WERI-Rb-1 (cell line): Measurements from ENCODE around the gene ACSL4.
"Not testable (repeated sequence)": the region's sequence is repeated elsewhere in the genome, so short reads cannot be mapped to it uniquely, and the experiment has no call there.

ENCODE experiments used
- DNase-seq: peaks from one replicate; pipeline ENCODE4 v3.0.0-alpha.2; 2020
- H3K27ac ChIP-seq: fragments of 250-450 bp; sonication (Bioruptor Pico); 2 replicates; pipeline ENCODE4 v1.5.1; 2020; ENCODE audit warnings: mild to moderate bottlenecking, moderate library complexity
- H3K27me3 ChIP-seq: fragments of 250-450 bp; sonication (Bioruptor Pico); 2 replicates; pipeline ENCODE4 v1.5.1; 2021; ENCODE audit warnings: mild to moderate bottlenecking, low read depth, moderate library complexity; ENCODE audit not compliant: insufficient read depth, severe bottlenecking
- H3K36me3 ChIP-seq: fragments of 250-450 bp; sonication (Bioruptor Pico); 2 replicates; pipeline ENCODE4 v1.5.1; 2020; ENCODE audit warnings: mild to moderate bottlenecking, moderate library complexity
- H3K4me3 ChIP-seq: 2 replicates; pipeline ENCODE4 v1.5.1; 2011; ENCODE audit warnings: low read depth, mild to moderate bottlenecking, control low read depth, low read length
- H3K9me3 ChIP-seq: fragments of 250-450 bp; sonication (Bioruptor Pico); 2 replicates; pipeline ENCODE4 v1.5.1; 2021; ENCODE audit warnings: mild to moderate bottlenecking, moderate library complexity; ENCODE audit not compliant: severe bottlenecking
- TF ChIP-seq, protein P1 (sequence below): IDR thresholded peaks from 2 replicates; pipeline ENCODE4 v1.5.1; 2011; ENCODE audit warnings: low read depth, mild to moderate bottlenecking, control low read depth, inconsistent platforms, low read length

Gene ACSL4

GRCh38 chrX:109656774-109657173 lies 76.3 kb downstream of the ACSL4 start:
- H3K4me3 ChIP-seq: no peak overlapping the region
- H3K27ac ChIP-seq: no peak overlapping the region
- TF ChIP-seq, protein P1, sequence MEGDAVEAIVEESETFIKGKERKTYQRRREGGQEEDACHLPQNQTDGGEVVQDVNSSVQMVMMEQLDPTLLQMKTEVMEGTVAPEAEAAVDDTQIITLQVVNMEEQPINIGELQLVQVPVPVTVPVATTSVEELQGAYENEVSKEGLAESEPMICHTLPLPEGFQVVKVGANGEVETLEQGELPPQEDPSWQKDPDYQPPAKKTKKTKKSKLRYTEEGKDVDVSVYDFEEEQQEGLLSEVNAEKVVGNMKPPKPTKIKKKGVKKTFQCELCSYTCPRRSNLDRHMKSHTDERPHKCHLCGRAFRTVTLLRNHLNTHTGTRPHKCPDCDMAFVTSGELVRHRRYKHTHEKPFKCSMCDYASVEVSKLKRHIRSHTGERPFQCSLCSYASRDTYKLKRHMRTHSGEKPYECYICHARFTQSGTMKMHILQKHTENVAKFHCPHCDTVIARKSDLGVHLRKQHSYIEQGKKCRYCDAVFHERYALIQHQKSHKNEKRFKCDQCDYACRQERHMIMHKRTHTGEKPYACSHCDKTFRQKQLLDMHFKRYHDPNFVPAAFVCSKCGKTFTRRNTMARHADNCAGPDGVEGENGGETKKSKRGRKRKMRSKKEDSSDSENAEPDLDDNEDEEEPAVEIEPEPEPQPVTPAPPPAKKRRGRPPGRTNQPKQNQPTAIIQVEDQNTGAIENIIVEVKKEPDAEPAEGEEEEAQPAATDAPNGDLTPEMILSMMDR: no peak
- H3K27me3 ChIP-seq: no peaks in the 10 kb centered on the region
- no peaks in the 10 kb centered on the region for H3K36me3 ChIP-seq
- DNase-seq: no peak
- no peaks in the 10 kb centered on the region for H3K9me3 ChIP-seq

- TF ChIP-seq, protein P1: no peak
- no peaks in the 10 kb centered on the region for H3K27me3 ChIP-seq
These were observed 77.4 kb downstream of the ACSL4 start for GRCh38 chrX:109655502-109656201.

DNA sequence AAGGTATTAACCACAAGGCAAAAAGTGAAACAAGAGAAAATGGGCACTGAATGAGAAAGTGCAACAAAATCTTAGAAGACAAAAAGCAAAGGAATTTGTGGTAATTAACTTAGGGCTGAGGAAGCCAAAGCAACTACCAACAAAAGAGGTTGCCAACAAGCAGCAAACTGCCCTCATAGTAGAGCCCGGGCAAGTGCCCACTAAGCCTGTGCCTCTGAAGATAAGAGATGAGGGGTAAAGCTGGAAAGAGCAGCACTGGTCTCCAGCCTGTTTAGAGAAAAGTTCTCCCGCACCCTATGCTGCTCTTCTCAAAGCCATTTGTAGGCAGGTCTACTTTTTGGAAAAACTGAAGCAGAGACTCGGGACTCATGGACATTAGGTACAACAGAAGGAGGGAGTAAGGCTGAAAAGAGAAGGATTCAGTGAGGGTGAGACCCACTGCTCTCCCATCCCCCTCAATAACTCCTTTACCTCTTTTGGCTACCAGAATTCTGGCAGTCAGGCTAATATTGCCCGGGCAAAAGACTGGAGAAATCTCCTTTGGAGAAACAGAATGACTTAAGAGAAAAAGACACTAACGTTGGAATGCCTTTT lies 78.4 kb downstream of the ACSL4 start:
- no peaks in the 10 kb centered on the region for H3K27me3 ChIP-seq
- no peaks in the 10 kb centered on the region for H3K9me3 ChIP-seq
- no peaks in the 10 kb centered on the region for H3K36me3 ChIP-seq
- DNase-seq: no peak
- TF ChIP-seq, protein P1: no peak
- no peak overlapping the region for H3K27ac ChIP-seq
- H3K4me3 ChIP-seq: no peak overlapping the region

More at GRCh38 chrX:109655502-109656201, 77.4 kb downstream of the ACSL4 start:
- no peaks in the 10 kb centered on the region for H3K36me3 ChIP-seq
- H3K4me3 ChIP-seq: no peak overlapping the region
- DNase-seq: no peak
- H3K27ac ChIP-seq: no peak overlapping the region
- no peaks in the 10 kb centered on the region for H3K9me3 ChIP-seq

DNA sequence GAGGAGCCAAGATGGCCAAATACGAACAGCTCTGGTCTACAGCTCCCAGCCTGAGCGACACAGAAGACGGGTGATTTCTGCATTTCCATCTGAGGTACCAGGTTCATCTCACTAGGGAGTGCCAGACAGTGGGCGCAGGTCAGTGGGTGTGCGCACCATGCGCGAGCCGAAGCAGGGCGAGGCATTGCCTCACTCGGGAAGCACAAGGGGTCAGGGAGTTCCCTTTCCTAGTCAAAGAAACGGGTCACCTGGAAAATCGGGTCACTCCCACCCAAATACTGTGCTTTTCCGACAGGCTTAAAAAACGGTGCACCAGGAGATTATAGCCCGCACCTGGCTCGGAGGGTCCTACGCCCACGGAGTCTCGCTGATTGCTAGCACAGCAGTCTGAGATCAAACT lies 88.4 kb downstream of the ACSL4 start:
- not testable (repeated sequence) for H3K27me3 ChIP-seq, H3K36me3 ChIP-seq, H3K27ac ChIP-seq, DNase-seq, H3K9me3 ChIP-seq, H3K4me3 ChIP-seq

DNA sequence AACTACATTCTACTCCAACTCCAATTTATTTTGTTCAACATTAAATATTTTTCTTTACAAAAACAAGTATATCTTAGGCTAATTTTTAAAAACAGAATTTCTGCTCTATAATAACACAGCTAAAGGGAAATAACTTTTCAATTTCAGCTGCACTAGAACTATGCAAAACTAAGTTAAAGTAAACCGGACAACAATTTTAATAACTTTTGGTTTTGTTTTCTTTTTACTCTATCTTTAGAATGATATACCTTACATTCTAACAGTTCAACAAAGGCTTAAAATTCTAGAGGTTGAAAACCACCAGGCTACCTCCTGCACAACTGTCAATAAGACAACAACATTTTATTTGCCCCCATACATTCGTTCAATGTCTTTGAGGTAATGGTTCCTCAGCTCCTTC lies 89.4 kb downstream of the ACSL4 start:
- Histone ChIP-seq H3K9me3 (no peaks in the 10 kb centered on the region), H3K27ac (no peak overlapping the region), H3K36me3 (no peaks in the 10 kb centered on the region), H3K4me3 (no peak overlapping the region), H3K27me3 (no peaks in the 10 kb centered on the region)
- no peak for DNase-seq
- TF ChIP-seq, protein P1: no peak

DNA sequence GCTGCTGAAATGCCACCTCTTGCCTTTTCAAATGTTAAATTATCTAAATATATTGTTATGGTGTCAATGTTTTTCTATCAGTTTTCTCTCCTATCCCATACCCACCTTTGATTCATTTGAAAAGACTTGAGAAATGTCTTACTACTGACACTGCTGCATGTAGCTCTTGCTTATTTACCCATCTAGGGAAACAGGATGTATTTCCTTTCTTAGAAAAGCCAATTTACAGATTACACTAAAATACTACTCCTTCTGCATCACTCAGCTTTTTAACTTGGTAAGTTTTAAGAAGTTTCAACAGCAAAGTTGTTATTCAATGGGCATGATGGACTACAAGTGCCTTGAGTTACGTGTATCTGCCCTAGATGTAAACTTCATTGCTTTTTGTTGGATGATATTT lies 94.9 kb downstream of the ACSL4 start:
- TF ChIP-seq, protein P1: no peak

DNA sequence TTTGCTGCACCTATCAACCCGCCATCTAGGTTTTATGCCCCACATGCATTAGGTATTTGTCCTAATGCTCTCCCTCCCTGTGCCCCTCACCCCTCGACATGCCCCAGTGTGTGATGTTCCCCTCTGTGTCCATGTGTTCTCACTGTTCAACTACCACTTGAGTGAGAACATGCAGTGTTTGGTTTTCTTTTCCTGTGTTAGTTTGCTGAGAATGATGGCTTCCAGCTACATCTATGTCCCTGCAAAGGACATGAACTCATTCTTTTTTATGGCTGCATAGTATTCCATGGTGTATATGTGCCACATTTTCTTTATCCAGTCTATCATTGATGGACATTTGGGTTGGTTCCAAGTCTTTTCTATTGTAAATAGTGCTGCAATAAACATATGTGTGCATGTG lies 95.6 kb downstream of the ACSL4 start:
- not testable (repeated sequence) for H3K4me3 ChIP-seq, DNase-seq, H3K9me3 ChIP-seq, H3K27ac ChIP-seq, H3K27me3 ChIP-seq, H3K36me3 ChIP-seq

More for the DNA sequence above, 94.9 kb downstream of the ACSL4 start:
- no peaks in the 10 kb centered on the region for H3K9me3 ChIP-seq
- no peak overlapping the region for H3K27ac ChIP-seq
- no peaks in the 10 kb centered on the region for H3K36me3 ChIP-seq
- peaks cover 3% of the 10 kb centered on the region for H3K27me3 ChIP-seq
- no peak overlapping the region for H3K4me3 ChIP-seq
- DNase-seq: no peak
